HG03159 (cell line): Measurements from ENCODE around the gene FAM187B.

Experiments
- ATAC-seq: cut with Tn5 transposase; IDR thresholded peaks from one replicate; pipeline ENCODE4 v1.9.1; 2021; ENCODE audit warnings: mild to moderate bottlenecking, moderate library complexity; ENCODE audit not compliant: unreplicated experiment

The FAM187B gene

GRCh38 chr19:35228177-35228930, at the start of gene FAM187B:
TSS of gene FAM187B (minus strand) at chr19:35228739. CDS start at chr19:35228680, 59 bp downstream.
- ATAC-seq: no peak

GRCh38 chr19:35276706-35277281, 48.3 kb upstream of the FAM187B start:
- ATAC-seq: no peak

GRCh38 chr19:35274323-35274722, 45.8 kb upstream of the FAM187B start:
- no peak for ATAC-seq

GRCh38 chr19:35273686-35274259, 45.2 kb upstream of the FAM187B start:
- ATAC-seq: no peak

GRCh38 chr19:35272954-35273649, 44.6 kb upstream of the FAM187B start:
- no peak for ATAC-seq

- no peak for ATAC-seq
Observed at GRCh38 chr19:35272122-35272719, 43.7 kb upstream of the FAM187B start.

- no peak for ATAC-seq
Observed at GRCh38 chr19:35271546-35271945, 43.0 kb upstream of the FAM187B start.

GRCh38 chr19:35270381-35270811, 41.9 kb upstream of the FAM187B start:
- no peak for ATAC-seq

GRCh38 chr19:35269438-35270117, 41.0 kb upstream of the FAM187B start:
- ATAC-seq: peak; percentile 44

GRCh38 chr19:35268536-35269437, 40.2 kb upstream of the FAM187B start, which contains the start of gene USF2:
TSS of gene USF2 (plus strand) at chr19:35268962. CDS start at chr19:35269102, 140 bp downstream.
- peak; percentile 29 for ATAC-seq

GRCh38 chr19:35267818-35268535, 39.4 kb upstream of the FAM187B start:
- ATAC-seq: peak; percentile 47

GRCh38 chr19:35267353-35267817, 38.8 kb upstream of the FAM187B start:
- ATAC-seq: no peak

- no peak for ATAC-seq
Observed at GRCh38 chr19:35266520-35267352, 38.2 kb upstream of the FAM187B start.

- ATAC-seq: no peak
Observed at GRCh38 chr19:35265900-35266519, 37.5 kb upstream of the FAM187B start.

GRCh38 chr19:35265126-35265899, 36.8 kb upstream of the FAM187B start:
- no peak for ATAC-seq

- ATAC-seq: no peak
Observed at GRCh38 chr19:35264268-35265125, 36.0 kb upstream of the FAM187B start.
